Stimulated activated CD8-positive, alpha-beta memory T cell treated with anti-CD3 and anti-CD28 coated beads, Interleukin-15, amount 100 ng/mL, for 48 hours (primary cell): Measurements from ENCODE around the gene EGR2.
"Not testable (repeated sequence)": the region's sequence is repeated elsewhere in the genome, so short reads cannot be mapped to it uniquely, and the experiment has no call there.

Experiments used
- DNase-seq, 2 donors: peaks; one replicate each; pipeline ENCODE4 v3.0.0-alpha.2; 2020; ENCODE audit warnings: low read depth in 2 of 2

Gene EGR2

GRCh38 chr10:62795100-62795499 is 21.1 kb downstream of the EGR2 start:
- no peak for DNase-seq

GRCh38 chr10:62794306-62794705 is 21.9 kb downstream of the EGR2 start:
- DNase-seq: no peak

- no peak for DNase-seq
Observed at GRCh38 chr10:62792261-62792660, 23.9 kb downstream of the EGR2 start.

- no peak for DNase-seq
Observed at GRCh38 chr10:62790571-62790970, 25.6 kb downstream of the EGR2 start.

GRCh38 chr10:62790019-62790555 is 26.1 kb downstream of the EGR2 start:
- DNase-seq: no peak

GRCh38 chr10:62788861-62789467 is 27.2 kb downstream of the EGR2 start:
- DNase-seq: no peak

- not testable (repeated sequence) for DNase-seq
Observed at GRCh38 chr10:62788285-62788684, 27.9 kb downstream of the EGR2 start.

- DNase-seq: not testable (repeated sequence)
Observed at GRCh38 chr10:62784537-62784936, 31.6 kb downstream of the EGR2 start.

GRCh38 chr10:62779487-62780248 is 36.5 kb downstream of the EGR2 start:
- peak; percentile 76 to 81 for DNase-seq

- DNase-seq: no peak
Observed at GRCh38 chr10:62778125-62778524, 38.0 kb downstream of the EGR2 start.

GRCh38 chr10:62772186-62772974 is 43.8 kb downstream of the EGR2 start:
- DNase-seq: no peak

- no peak for DNase-seq
Observed at GRCh38 chr10:62769574-62770242, 46.5 kb downstream of the EGR2 start.

- no peak for DNase-seq
Observed at GRCh38 chr10:62766386-62766785, 49.8 kb downstream of the EGR2 start.

- no peak for DNase-seq
Observed at GRCh38 chr10:62765726-62766125, 50.4 kb downstream of the EGR2 start.

GRCh38 chr10:62764011-62764410 is 52.2 kb downstream of the EGR2 start:
- no peak for DNase-seq

GRCh38 chr10:62763155-62763554 is 53.0 kb downstream of the EGR2 start:
- DNase-seq: no peak
